Sigmoid colon (tissue), 4 donors: ENCODE results near the gene SFTPB.

ENCODE experiments used
- POLR2A ChIP-seq, 2 donors: fragments of 450-650 bp; IDR thresholded peaks; one replicate each; pipeline ENCODE4 v1.6.1; 2016; ENCODE audit warnings: antibody characterized with exemption in 2 of 2, mild to moderate bottlenecking in 2 of 2, moderate library complexity in 2 of 2
- POLR2AphosphoS5 ChIP-seq, 4 donors: sonication (generic); formaldehyde crosslinking; IDR thresholded peaks; one replicate each; pipeline ENCODE4 v1.6.1; 2017; ENCODE audit warnings: antibody characterized with exemption in 4 of 4
- TF ChIP-seq, protein P1 (sequence below), 4 experiments: fragments of 450-650 bp in 3 of 4; fragments of 200-600 bp in 1 of 4; IDR thresholded peaks; one replicate each; pipeline ENCODE4 v1.5.1; 2016 to 2019; ENCODE audit warnings: antibody characterized with exemption in 4 of 4, mild to moderate bottlenecking in 3 of 4, moderate library complexity in 2 of 4

DNA sequence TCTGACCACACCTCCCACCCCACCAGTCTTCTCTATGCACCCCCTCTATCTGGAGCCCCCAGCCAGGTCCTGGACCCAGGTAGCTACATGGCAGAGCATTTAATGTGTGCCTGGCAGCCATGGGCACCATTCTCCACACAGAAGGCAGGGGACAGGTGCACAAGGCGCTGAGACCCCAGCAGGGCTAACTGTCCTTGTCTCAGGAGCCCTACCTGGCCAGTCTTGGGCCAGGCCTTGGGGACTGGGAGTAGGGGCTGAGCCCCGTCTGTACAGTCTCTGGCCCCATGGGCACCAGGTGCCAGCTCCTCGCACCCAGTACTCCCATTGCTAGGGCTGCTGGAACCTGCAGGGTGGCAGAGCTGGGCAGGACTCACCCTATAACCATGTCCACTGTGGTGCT lies 29.1 kb upstream of the SFTPB start:
- TF ChIP-seq, protein P1, sequence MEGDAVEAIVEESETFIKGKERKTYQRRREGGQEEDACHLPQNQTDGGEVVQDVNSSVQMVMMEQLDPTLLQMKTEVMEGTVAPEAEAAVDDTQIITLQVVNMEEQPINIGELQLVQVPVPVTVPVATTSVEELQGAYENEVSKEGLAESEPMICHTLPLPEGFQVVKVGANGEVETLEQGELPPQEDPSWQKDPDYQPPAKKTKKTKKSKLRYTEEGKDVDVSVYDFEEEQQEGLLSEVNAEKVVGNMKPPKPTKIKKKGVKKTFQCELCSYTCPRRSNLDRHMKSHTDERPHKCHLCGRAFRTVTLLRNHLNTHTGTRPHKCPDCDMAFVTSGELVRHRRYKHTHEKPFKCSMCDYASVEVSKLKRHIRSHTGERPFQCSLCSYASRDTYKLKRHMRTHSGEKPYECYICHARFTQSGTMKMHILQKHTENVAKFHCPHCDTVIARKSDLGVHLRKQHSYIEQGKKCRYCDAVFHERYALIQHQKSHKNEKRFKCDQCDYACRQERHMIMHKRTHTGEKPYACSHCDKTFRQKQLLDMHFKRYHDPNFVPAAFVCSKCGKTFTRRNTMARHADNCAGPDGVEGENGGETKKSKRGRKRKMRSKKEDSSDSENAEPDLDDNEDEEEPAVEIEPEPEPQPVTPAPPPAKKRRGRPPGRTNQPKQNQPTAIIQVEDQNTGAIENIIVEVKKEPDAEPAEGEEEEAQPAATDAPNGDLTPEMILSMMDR (IDR thresholded peaks at IDR 0.05): no peak
- no peak for TF ChIP-seq POLR2A (IDR thresholded peaks at IDR 0.05)
- no peak for TF ChIP-seq POLR2AphosphoS5 (IDR thresholded peaks at IDR 0.05)
